HL-60/S4 treated with retinoic acid at 250 ng/mL for 4 days and 3 days (cell line): Measurements from ENCODE around the gene PHLDB3.

ENCODE experiments used
- in situ Hi-C: fragments of 300-500 bp; cut with MboI; formaldehyde crosslinking; loops from 2 replicates; pipeline ENCODE4 v1.7.0; 2022; ENCODE audit warnings: low sequenced_read_pairs

The PHLDB3 gene

GRCh38 chr19:43501661-43502418 is 2.7 kb downstream of the PHLDB3 start:
- in situ Hi-C loops: no loop called here

DNA sequence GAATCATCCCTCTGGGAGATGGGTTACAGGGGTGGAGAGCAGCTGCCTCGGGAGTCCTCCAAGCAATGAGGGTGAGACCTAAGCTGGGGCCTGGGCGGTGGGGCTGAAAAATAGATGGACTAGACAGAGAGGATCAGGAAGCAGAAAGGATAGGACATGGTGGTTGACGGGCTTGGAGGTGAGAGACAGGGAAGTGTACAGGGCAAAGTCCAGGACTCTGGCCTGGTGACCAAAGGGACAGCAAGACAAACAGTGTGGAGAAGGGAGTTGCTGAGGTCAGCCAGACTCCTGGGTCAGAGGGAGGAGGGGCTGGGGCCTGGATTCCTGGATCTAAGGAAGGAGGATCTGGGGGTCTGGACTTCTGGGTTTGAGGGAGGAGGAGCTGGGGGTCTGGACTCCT is 5.5 kb downstream of the PHLDB3 start:
- in situ Hi-C loops: no loop called here

DNA sequence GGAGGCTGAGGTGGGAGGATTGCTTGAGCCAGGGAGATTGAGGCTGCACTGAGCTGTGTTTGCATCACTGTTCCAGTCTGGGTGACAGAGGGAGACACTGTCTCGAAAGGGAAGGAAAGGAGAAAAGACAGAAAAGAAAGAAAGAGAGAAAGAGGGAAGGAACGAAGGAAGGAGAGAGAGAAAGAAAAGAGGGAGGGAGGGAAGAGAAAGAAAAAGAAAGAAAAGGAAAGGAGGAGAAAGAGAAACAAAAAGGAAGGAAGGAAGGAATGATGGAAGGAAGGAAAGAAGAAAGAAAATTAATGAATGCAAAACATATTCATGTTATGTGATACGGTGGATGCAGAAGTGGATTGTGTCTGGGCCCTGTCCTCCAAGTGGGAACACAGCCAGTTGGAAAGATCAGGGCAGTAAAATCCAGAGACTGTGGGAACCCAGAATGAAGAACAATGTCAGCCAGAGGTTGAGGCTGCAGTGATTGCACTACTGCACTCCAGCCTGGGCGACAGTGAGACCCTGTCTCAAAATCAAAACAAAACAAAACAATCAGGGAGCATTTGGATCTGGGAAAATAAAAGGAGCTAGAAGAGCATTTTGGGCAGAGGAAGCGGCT is 6.2 kb downstream of the PHLDB3 start:
- in situ Hi-C loops: no loop called here

GRCh38 chr19:43496960-43497359 is 7.6 kb downstream of the PHLDB3 start:
- in situ Hi-C loops: no loop called here

DNA sequence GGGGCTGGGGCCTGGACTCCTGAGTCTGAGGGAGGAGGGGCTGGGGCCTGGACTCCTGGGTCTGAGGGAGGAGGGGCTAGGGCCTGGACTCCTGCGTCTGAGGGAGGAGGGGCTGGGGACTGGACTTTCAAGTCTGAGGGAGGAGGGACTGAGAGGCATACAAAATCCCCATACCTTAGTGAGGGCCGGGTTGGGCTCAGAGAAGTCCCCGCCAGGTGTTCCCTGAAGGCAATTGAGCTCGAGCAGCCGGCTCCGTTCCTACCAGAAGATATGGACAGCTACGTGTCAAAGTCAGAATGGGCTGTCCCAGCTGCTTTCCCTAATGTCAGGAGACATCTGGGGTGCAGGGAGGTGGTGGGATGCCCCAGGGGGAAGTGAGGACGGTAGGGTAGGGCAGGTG is 9.5 kb downstream of the PHLDB3 start:
- in situ Hi-C loops: no loop called here

GRCh38 chr19:43490759-43491158 is 13.8 kb downstream of the PHLDB3 start:
- in situ Hi-C loops: no loop called here

DNA sequence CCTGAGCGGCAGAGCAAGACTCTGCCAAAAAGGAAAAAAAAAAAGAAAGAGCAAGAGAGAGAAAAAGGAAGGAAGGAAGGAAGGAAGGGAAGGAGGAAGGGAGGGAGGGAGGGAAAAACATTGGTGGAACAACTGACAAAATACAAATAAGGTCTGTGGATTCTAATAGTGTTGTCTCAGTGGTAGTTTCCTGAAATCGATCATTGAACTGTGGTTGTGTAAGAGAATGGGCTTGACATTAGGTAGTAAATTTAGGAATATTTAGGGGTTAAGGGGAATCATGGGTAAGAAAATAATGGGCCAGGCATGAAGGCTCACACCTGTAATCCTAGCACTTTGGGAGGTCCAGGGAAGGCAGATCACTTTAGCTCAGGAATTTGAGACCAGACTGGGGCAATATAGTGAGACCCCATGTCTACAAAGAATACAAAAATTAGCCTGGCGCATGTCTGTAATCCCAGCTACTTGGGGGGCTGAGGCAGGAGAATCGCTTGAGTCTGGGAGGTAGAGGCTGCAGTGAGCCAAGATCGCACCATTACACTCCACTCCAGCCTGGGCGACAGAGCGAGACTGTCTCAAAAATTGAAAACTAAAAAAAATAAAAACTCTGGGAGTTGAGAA is 14.5 kb downstream of the PHLDB3 start:
- in situ Hi-C loops: no loop called here

GRCh38 chr19:43489310-43489709 is 15.2 kb downstream of the PHLDB3 start:
- in situ Hi-C loops: no loop called here

DNA sequence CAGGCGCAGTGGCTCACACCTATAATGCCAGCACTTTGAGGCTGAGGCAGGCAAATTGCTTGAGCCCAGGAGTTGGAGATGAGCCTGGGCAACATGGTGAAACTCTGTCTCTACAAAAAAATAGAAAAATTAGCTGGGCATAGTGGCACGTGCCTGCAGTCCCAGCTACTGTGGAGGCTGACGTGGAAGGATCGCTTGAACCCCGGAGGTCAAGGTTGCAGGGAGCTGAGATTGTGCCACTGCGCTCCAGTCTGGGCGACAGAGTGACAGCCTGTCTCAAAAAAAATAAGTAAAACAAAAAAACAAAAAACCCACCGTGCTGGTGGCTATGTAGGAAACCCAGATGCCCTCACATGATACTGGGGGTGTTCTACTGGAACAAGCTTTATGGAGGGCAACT is 16.4 kb downstream of the PHLDB3 start:
- in situ Hi-C loops: no loop called here

GRCh38 chr19:43486412-43486811 is 18.1 kb downstream of the PHLDB3 start:
- in situ Hi-C loops: no loop called here

DNA sequence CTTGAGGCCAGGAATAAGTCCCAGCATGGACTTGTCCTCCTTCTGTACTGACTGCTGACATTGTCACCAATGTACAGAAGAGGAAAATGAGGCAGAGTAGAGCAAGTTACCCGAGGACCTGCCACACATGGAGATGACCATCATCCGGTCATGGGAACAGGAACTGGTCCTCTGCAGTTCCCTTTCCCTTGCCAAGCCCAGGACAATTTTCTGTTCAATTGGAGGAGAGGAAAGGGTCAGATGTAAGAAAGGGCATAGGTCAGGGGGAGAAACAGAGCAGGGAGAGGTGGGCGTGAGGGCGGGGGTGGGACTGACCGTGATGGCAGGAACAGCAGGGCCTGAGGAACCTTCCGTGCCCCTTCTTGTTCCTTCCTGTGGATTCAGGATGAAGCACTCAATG is 18.6 kb downstream of the PHLDB3 start:
- in situ Hi-C loops: no loop called here

DNA sequence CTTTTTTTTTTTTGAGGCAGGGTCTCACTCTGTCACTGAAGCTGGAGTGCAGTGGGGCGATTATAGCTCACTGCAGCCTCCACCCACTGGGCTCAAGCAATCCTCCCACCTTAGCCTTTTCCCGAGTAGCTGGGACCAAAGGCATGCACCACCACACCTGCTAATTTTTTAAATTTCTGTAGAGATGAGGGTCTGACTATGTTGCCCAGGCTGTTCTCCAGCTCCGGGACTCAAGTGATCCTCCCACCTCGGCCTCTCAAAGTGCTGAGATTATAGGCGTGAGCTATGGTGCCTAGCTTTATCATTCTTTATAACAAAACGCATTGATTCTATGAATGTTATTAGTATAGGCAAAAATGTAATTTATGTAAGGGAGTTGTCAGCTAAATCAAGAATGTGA is 21.3 kb downstream of the PHLDB3 start:
- in situ Hi-C loops: no loop called here

GRCh38 chr19:43482193-43482592 is 22.4 kb downstream of the PHLDB3 start:
- in situ Hi-C loops: no loop called here

GRCh38 chr19:43481701-43482100 is 22.8 kb downstream of the PHLDB3 start:
- in situ Hi-C loops: no loop called here

DNA sequence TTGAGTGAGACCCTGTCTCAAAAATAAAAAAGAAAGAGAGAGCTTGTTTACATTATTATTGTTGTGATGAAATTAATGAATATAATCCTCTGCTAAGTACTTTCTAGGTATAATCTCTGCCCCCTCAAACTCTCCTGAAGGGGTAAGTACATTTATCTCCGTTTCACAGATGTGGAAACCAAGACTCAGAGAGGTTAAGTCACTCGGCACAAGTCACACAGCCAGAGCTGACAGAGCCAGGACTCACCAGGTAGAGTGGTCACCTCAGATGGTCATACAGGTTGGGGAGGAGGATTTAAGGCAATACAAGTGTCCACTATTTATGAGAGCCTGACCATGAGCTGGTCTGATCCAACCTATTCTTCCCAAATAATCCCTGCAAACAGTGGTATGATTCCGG is 24.0 kb downstream of the PHLDB3 start:
- in situ Hi-C loops: no loop called here

GRCh38 chr19:43479961-43480561 is 24.5 kb downstream of the PHLDB3 start:
- in situ Hi-C loops: no loop called here

GRCh38 chr19:43479226-43479625 is 25.3 kb downstream of the PHLDB3 start:
- in situ Hi-C loops: no loop called here

GRCh38 chr19:43478323-43478722 is 26.2 kb downstream of the PHLDB3 start:
- in situ Hi-C loops: no loop called here

DNA sequence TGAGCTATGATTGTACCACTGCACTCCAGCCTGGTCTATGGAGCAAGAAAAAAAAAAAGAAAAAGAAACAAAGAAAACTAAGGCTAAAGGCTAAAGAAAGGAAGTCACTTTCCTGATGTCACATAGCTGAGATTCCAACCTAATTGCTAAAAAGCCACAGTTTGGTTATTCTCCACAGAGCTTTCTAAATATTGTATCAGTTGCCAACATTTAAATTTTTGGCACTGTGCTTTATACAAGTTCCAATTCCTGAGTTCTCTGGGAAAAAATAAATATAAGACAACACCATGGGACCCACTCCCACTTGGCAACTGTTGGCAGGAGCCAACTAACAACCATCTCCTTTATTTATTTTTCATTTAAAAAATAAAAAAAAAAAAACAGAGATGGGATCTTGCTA is 27.9 kb downstream of the PHLDB3 start:
- in situ Hi-C loops: no loop called here

- in situ Hi-C loops: no loop called here
Observed at GRCh38 chr19:43474986-43475705, 29.4 kb downstream of the PHLDB3 start.

GRCh38 chr19:43474487-43474886 is 30.1 kb downstream of the PHLDB3 start:
- in situ Hi-C loops: no loop called here
